Posterior cingulate gyrus (tissue), 11 donors: ENCODE data around the gene GPR161.
"Not testable (repeated sequence)": the region's sequence is repeated elsewhere in the genome, so short reads cannot be mapped to it uniquely, and the experiment has no call there.

Experiments used
- DNase-seq, 10 donors: peaks; one replicate each; pipeline versions ENCODE4 v3.0.0 to v3.0.0-alpha.2; 2020 to 2021; ENCODE audit warnings: mixed read lengths in 3 of 10
- intact Hi-C: fragments of 100-400 bp; cut with DNase I; formaldehyde crosslinking; loops from one replicate; pipeline ENCODE4 v1.15.1; 2023

The GPR161 gene

DNA sequence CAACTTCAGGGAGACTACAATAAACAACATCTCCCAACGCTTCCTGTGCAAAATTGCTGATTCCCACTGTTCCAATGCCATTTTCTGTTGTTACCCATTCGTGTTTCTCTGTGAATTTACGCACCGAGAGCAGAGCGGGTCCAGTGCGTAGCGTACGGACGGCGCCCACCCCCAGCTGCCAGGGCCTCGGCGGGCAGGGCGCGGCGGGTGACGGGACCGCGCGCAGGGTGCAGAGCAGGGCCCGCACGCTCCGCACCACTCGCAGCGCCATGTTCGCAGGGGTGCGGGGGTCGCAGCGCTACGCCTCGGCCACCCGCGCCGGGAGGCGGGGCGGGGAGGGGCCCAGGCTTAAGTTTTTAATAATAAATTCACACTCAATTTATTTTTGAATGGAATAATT is 80.6 kb downstream of the GPR161 start:
- DNase-seq, intact Hi-C loops: not testable (repeated sequence)

DNA sequence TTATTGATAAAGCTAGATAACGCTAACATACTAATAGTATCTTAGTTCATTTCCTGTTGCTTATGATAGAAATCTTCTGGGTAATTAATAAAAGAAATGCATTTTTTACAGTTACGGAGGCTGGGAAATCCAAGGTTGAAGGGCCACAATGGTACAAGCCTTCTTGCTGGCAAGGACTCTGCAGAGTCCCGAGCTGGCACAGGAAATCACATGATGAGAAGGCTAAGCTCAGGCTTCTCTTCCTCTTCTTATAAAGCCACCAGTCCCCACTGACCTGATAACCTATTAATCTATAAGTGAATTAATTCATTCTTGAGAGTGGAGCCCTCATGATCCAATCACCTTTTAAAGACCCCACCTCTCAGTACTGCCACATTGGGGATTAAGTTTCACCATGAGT is 82.6 kb downstream of the GPR161 start:
- intact Hi-C loops = no loop called here
- DNase-seq = no peak

DNA sequence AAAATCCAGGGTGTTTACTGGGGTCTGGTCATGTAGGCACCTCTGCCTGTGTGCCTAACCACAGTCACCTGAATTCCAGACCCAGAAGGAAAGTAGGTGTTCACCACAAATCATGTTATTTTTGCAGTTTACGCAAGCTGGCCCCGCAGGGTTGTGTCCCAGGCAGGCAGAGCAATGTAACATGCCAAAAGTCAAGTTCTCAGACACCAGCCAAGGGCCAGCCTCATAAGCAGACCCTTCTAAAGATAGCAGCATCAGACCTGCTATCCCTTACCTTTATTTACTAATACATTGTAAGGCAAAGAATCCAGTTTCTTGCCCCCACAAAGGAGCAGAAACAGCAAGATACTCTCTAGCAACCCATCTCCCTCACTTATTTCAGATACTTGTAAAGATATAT is 83.0 kb downstream of the GPR161 start:
- DNase-seq = no peak
- intact Hi-C loops = no loop called here

DNA sequence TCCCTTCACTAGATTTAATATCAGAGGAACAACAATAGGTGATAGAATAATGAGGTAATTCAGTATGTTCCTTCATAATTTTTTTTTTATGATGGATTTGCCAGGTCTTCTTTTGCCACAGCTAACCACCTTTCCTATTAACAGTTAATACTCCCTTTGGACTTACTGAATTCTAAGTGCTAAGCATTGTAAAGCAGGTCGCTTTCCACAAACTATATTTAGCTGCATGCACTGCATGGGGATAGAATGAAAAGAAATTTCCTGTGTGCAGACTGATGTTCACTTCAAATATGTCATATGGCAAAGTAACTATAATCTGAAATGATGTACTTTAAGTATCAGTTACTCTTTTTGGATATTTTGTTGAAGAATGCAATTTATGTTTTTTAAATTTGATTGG is 85.8 kb downstream of the GPR161 start:
- no peak for DNase-seq
- intact Hi-C loops = no loop called here

DNA sequence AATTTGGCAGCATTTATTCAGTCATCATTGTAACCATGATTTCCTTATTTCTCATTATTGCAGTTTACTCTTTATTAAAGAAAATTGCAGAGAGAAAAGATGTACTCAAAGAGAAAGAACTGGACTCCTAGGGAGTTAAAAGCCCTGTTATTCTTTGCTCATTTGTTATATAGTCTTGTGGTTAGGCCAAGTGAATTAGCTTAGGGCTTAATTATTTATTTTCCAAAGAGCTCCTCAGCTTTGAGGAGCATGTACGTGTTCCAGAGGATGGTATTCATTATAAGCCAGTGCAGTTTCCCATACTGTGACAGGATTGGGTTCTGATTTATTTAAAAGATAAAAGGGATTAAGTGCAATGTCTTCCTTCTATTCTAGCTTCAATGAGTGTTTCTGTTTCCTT is 86.4 kb downstream of the GPR161 start:
- intact Hi-C loops = no loop called here

DNA sequence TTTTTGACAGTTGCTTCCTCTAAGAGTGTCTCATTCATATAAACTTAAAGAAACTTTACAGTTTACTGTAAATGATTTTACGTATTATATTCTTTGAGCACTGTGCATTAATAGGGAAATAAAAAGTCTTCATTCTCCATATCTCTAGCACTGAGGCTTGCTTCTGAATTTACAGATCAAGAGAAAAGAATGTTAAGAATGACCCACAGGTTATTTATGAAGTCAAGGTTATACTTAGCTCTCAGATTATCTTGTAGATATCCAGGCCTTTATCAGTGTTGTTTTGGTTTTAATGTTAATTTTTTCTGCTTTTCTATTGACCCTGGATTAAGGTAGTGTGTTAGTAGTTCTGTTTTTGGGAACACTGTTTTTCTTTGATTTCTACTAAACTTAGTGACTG is 91.4 kb downstream of the GPR161 start:
- no peak for DNase-seq
- intact Hi-C loops = no loop called here

More for the DNA sequence above, 86.4 kb downstream of the GPR161 start:
- DNase-seq = no peak

DNA sequence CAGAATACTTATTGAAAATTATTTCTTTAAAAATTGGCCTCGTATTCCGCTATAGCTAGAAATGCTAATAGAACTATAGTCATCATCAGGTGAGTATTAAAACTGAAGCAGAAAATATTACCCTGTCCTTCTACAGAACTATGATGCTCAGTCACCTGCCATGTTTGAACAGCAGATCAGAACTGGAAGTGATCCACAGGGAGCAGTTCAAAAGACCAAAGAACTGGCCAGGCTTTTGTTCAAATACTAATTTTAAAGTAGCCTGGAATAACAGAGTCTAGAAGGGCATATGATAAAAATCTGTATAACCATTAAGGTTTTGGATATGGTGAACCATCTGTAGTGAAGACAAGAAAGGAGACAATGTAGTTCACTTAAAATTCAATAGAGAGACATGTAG is 94.4 kb downstream of the GPR161 start:
- intact Hi-C loops = no loop called here

DNA sequence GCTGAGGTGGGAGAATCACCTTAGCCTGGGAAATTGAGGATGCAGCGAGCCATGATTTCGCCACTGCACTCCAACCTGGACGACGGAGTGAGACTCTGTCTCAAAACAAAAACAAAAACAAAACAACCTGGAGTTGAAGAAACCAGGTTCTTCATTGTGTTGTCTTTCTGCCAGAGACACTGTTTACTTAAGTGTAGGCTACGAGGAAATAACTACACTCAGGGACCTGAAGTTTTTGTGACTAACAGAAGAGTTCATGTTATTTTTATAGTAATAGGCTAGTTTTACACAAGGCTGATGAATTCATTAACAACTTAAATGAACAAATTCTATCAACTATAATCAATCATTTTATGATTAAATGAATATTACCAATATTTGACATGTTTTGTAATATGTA is 101.4 kb downstream of the GPR161 start:
- DNase-seq = no peak
- intact Hi-C loops = no loop called here

More for the DNA sequence above, 94.4 kb downstream of the GPR161 start:
- DNase-seq = no peak

DNA sequence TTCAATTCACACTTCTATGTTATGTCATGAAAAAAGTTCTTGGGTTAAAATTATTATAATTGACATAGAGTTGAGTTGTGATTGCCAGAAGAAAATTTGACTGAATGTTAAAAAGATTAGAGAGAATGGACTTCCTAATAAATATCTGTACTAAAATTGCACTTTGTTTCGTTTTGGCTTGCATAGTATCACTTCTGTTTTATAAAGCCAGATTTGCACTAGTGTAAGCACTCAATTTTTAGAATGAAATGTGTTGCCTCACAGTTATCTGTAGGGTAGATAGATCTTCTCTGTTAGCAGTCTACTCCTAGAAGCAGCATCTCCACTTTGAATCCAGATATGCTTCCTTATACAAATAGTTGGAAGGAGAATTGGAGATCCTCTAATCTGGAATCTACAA is 104.7 kb downstream of the GPR161 start:
- DNase-seq = no peak
- intact Hi-C loops = no loop called here

DNA sequence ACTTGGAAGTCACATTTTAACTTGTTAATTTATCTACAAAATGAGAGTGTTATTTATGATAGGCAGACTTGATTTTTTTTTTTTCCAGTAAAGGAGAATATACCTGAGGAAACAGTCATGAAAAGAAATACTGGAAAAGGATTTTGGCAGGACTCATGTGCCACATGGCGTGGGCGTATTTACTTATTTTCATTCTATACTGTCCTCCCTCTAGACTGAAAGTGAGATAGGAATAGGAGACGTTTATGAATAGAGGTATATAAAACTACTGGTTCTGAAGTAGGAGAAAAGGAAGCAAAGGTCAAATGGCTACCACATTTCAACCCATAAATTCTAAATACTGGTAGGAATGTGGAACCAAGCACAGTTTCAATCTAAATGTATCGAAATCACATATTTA is 105.1 kb downstream of the GPR161 start:
- intact Hi-C loops = no loop called here
- DNase-seq = peak in 1 of 10 donors; percentile 65

DNA sequence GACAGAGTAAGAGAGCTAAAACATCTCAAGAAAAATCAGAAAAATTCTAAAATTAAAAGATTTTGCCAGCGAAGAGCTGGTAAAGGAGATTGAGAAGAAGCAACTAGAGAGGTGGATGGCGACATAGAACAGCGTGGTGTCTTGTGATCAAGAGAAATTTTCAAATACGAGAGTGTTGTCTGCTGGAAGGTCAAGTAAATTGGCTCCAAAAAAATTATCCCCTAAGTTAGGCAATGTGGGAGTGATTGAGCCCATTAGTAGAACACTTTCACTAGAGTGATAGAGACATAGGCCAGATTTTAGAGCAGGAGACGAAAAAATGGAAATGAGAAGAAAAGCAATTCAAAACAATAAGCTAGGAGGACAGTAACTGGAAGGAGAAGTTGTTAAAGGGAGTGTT is 105.5 kb downstream of the GPR161 start:
- no peak for DNase-seq
- intact Hi-C loops = no loop called here
